AG09309 (cell line): ENCODE results near the gene KAT5.
"Not testable (repeated sequence)": the region's sequence is repeated elsewhere in the genome, so short reads cannot be mapped to it uniquely, and the experiment has no call there.

Experiments used
- DNase-seq: peaks from one replicate; pipeline ENCODE4 v3.0.0-alpha.2; 2010; ENCODE audit warnings: low read depth
- H3K4me3 ChIP-seq: 2 replicates; pipeline ENCODE4 v1.5.1; 2011; ENCODE audit warnings: mild to moderate bottlenecking, low read depth, low read length, moderate library complexity; ENCODE audit not compliant: control insufficient read depth
- CTCF ChIP-seq: IDR thresholded peaks from 2 replicates; pipeline ENCODE4 v1.5.1; 2011; ENCODE audit warnings: mild to moderate bottlenecking, low read depth, low read length, inconsistent platforms; ENCODE audit not compliant: insufficient read depth, control insufficient read depth; ENCODE audit errors: missing control alignments

The KAT5 gene

GRCh38 chr11:65699306-65699705, 12.7 kb upstream of the KAT5 start:
- no peak overlapping the region for H3K4me3 ChIP-seq
- DNase-seq, result no peak
- TF ChIP-seq CTCF, result no peak

- no peak for DNase-seq
- no peak overlapping the region for H3K4me3 ChIP-seq
- no peak for TF ChIP-seq CTCF
These were observed 11.7 kb upstream of the KAT5 start for GRCh38 chr11:65700399-65700798.

- no peak overlapping the region for H3K4me3 ChIP-seq
- DNase-seq, result no peak
- TF ChIP-seq CTCF, result no peak
These were observed 10.4 kb upstream of the KAT5 start for GRCh38 chr11:65701686-65702085.

GRCh38 chr11:65703846-65704245, 8.2 kb upstream of the KAT5 start:
- no peak for TF ChIP-seq CTCF
- H3K4me3 ChIP-seq, result no peak overlapping the region
- DNase-seq, result no peak

GRCh38 chr11:65706303-65706763, 5.7 kb upstream of the KAT5 start:
- TF ChIP-seq CTCF, result peak; percentile 40
- H3K4me3 ChIP-seq, DNase-seq: not testable (repeated sequence)

- not testable (repeated sequence) for DNase-seq, H3K4me3 ChIP-seq
These were observed 5.0 kb upstream of the KAT5 start for GRCh38 chr11:65707002-65707401.

- no peak for DNase-seq
- H3K4me3 ChIP-seq, result no peak overlapping the region
- no peak for TF ChIP-seq CTCF
These were observed 3.6 kb upstream of the KAT5 start for GRCh38 chr11:65708451-65708850.

GRCh38 chr11:65709661-65710060, 2.4 kb upstream of the KAT5 start:
- DNase-seq, result no peak
- no peak for TF ChIP-seq CTCF
- no peak overlapping the region for H3K4me3 ChIP-seq
